ENCODE measurements around the gene HDAC1.
A peak's percentile ranks its signal among the peaks of the same experiment; 100 is the strongest.
"Not testable (repeated sequence)": the region's sequence is repeated elsewhere in the genome, so short reads cannot be mapped to it uniquely, and the experiment has no call there.

HDAC1 gene

DNA sequence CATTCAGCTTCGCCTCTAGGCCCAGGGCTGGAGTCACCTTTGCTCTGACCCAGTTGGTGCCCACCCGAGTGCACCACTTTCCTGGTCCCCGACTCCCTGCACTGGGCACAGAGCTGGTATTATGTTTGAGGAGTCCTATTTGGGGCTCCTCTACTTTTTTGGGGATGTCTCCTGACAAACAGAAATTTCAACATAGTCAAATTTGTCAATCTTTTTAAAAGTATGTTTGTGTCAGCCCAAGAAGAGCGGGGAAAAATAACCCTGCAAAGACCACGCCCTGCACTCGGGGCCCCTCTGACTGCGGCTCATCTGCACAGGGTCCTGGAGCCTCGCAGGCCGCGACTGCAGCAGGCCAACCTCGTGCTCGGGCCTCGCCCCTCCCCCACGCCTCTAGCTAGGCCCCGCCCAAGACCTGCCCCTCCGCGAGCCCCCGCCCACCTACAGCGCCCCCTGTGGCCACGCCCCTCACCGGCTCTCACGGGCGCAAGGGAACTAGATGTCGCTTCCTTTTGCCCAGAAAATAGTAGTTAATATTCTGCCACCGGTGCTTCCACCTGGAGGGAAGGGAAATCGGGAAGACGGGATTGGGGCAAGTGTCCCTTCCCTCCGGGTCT lies 59.0 kb downstream of the HDAC1 start:
- DNase-seq = no peak

- DNase-seq = peak; percentile 97
Observed at GRCh38 chr1:32351399-32352238, 59.7 kb downstream of the HDAC1 start.

DNA sequence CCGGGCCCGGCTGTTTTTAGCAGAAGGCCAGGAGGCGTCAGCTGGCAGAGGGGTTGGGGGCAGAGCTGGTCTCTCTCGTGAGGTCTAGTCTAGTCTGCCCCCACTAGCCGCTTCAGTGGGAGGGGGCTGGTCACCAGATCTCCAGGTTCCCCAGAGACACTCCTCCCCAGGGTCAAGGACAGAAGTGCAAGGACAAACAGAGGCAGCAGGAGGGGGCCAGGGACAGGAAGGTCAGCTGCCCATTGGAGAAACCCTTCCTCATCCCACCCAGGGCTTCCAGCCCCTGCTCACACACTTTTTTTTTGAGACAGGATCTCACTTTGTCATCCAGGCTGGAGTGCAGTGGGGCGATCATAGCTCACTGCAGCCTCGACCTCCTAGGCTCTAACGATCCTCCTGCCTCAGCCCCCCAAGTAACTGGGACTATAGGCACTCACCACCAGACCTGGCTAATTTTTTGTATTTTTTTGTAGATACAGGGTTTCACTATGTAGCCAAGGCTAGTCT lies 60.4 kb downstream of the HDAC1 start:
- DNase-seq = no peak

- no peak for DNase-seq
Observed at GRCh38 chr1:32352831-32353383, 61.0 kb downstream of the HDAC1 start.

GRCh38 chr1:32353431-32353830 lies 61.5 kb downstream of the HDAC1 start:
- DNase-seq = no peak

DNA sequence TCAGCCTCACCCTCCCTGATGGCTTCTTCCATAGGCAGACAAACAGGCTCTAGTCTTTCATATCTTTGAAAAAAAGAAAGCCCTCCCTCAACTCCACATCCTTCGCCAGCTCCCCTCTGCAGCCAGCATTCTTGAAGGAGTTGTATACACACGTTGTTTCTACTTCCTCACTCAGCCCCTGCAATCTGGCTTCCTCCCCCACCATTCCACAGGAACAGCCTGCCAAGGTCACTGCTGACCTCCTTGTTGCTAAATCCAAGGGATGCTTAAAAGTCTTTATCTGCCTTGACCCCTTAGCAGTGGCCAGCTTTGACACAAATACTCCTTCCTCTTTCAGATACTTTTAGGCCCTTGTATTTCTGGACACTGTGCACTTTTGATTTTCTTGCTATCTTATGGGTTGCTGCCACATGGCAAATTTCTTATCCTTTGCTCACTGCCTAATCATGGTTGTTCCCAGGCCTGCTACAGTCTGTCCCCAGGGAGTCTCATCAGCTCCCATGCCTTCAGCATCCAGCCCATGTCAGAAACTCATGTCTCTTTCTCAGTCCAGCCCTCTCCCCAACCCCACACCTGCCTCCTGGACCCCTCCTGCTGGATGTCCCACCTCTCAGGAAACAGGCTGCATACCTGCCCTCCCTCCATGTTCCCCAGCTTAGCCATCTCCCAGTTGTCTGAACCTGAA lies 62.1 kb downstream of the HDAC1 start:
- DNase-seq = no peak

DNA sequence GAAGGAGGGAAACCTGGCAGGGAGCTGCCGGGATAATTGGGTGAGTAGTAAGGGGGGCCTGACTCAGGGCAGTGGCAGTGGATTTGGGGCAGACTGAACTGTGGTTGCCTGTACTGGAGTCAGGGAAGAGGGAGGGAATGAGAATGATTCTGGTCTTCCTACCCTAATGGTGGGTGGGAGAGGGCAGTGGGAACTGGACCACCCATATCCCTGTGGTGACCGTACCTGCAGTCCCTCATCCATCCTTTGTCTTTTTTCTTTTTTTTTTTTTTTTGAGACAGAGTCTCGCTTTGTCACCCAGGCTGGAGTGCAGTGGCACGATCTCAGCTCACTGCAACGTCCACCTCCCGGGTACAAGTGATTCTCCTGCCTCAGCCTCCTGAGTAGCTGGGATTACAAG lies 63.9 kb downstream of the HDAC1 start:
- not testable (repeated sequence) for DNase-seq

GRCh38 chr1:32356478-32356877 lies 64.6 kb downstream of the HDAC1 start:
- no peak for DNase-seq

- DNase-seq = no peak
Observed at GRCh38 chr1:32357614-32358013, 65.7 kb downstream of the HDAC1 start.

DNA sequence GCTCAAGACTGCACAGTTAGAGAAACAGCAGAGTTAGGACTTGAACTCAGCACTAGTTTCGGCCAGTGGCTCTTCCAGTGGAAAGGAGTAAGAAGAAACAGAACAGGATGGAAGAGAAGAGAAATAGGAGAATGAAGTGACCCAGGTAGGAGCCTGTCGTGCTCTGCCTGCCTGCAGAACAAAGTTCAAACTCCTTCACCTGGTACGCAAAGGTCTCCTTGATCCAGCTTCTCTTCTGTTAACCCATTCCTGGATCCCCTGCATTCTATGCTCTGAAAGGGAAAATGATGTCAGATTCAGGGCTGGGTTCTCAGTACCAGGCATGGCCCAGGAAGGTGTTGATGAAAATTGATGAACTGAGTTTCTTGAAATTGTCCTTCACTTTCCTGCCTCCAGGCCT lies 66.6 kb downstream of the HDAC1 start:
- no peak for DNase-seq

DNA sequence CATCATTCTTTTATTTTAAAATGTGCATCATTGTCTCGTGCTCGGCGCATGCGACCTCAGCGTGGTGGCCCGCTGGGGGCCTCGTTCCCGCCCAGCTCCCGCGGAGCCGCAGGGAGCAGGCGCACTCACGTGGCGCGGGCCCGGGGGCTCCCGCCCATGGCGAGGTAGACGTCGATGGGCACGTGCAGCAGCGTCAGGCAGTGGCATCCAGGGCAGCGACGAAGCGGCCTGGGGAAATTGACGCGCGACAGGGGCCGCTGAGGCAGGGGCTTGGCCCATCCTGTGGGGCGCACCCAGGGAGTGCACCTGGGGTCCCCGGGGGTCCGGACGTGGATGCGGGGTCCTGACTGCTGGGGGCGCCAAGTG lies 69.4 kb downstream of the HDAC1 start:
- no peak for DNase-seq

GRCh38 chr1:32361674-32362473 lies 70.0 kb downstream of the HDAC1 start:
- DNase-seq = peak; percentile 75

DNA sequence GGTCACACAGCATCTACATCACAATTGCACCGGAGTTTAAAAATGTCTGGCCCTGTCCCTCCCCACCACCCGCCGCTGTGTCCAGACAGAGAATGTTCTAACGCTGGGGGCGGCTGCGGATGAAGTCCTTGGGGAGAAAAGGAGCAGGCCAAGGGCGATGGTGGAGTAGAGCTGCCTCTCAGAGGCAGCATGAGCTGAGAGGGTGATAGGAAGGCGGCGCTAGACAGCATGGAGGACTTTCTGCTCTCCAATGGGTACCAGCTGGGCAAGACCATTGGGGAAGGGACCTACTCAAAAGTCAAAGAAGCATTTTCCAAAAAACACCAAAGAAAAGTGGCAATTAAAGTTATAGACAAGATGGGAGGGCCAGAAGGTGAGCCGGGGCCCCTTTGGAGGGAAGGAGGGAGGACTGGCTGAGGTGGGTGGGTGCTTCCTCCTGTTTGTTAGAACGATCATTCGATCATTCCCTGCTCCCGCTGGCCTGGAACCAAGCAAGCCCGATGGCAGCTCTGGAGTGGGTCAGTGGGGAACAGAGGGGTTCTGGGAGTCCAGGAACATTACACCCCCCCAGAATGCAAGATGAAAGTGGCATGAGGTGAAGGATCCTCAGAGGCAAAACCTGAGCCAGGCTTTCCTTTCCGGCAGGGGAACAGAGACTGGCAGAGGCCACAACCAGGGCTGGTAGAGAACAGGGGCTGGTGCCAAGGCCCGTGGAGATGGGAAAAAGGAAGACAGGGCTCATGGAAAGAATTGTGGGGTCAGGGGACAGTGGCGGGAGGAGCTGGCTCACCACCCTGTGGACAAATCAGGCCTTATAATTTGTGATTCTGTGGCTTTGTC lies 70.8 kb downstream of the HDAC1 start, which contains the start of the genes FAM229A and TSSK3:
Gene FAM229A (minus strand): TSS at position 12 of the 840 bp plus-strand sequence. CDS start 394 bp downstream, outside the sequence.
Gene TSSK3 (plus strand): TSS at position 66 of the 840 bp plus-strand sequence. CDS start 163 bp downstream, at position 229.
- no peak for DNase-seq

DNA sequence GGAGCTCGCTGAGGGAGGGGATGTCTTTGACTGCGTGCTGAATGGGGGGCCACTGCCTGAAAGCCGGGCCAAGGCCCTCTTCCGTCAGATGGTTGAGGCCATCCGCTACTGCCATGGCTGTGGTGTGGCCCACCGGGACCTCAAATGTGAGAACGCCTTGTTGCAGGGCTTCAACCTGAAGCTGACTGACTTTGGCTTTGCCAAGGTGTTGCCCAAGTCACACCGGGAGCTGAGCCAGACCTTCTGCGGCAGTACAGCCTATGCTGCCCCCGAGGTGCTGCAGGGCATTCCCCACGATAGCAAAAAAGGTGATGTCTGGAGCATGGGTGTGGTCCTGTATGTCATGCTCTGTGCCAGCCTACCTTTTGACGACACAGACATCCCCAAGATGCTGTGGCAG lies 71.8 kb downstream of the HDAC1 start:
- no peak for DNase-seq

DNA sequence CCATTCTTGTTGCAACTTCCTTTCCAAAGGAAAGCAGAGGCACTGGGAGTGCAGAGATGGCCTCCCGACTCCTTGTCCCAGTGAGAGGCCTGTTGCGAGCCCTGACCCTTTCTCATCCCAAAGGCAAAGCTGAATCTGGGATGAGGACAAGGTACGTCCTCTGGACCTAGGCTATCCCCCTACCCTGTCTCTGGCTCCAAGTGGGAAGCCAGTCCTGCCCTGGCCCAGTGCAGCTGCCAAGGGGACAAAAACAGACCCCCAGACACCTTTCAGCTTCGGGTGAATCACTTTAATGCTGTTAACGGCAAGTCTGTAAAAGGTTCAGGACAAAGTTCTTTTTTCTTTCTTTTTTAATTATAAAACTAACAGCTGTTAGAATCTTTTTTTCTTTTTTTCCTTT lies 73.0 kb downstream of the HDAC1 start:
- DNase-seq = no peak

DNA sequence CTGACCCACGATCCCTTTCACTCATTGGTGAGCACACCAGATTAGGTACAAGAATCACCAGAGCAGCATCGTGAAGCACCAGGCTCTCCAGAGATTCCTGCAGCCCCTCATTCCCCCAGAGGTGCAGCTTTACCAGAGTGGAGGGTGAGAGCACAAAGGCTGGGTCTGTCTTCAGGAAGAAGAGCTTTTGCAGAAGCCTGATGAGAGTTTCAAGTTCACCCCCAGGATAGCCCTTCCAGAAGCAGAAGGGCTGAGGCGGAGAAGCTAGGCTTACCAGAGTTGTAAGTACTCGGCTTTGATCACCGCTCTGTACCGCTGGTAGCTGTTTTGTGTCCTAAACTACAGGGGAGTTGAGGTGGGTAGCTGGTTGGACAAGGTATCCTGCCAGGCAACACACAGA lies 73.6 kb downstream of the HDAC1 start:
- no peak for DNase-seq

GRCh38 chr1:32367912-32368635 lies 76.2 kb downstream of the HDAC1 start:
- DNase-seq = no peak

DNA sequence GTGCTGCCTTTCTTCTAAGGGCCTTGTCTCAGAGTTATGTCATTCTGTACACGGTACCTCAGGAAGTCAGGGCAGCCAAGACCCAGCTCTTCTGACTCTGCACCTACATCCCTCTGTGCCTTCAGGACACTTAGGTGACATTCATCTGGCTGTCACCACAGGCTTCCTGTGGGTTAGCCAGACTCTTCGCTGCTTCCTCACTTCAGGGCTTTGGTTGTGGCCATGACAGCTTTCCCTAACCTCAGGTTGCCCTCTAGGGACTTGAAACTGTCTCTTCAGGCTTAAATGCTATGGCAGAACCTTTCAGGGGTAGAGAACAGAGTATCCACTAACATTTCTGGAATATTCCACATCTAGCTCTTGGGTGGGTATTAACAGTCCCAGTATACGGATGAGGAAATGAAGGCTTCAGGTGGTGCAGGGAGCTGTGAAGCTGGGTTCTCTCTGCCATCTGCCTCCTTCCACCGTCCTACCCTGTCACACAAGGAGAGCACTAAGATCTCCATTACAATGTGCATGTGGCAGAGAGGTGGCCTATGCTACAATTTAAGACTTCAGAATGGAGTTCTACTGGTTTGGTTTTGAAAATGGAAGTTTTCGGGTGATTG lies 80.4 kb downstream of the HDAC1 start:
- no peak for DNase-seq

DNA sequence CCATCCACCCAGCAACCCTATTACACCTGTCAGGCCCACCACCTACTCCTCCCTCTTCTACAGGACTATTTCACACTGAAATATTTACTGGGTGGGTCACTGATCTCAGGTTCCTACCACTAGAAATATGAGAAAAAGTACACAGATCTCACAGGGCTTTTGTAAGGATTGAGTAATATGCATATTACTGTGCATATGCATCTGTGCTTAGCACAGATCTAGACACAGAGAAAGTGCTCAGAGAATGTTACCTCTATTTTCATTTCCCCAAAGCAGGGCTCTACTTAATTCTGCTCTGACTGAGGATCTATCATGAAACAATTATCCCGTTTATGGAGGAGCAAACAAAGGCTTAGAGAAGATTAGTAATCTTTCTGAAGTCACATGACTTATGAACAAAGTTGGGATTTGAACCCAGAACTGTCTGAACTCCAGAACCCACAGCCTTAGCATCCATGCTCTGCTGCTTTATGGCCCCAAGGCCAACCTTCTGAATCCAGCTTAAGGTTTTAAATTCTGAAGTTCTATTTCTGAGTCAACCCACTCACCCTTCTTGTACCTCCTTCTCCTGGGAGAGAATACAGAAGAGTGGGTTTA lies 82.2 kb downstream of the HDAC1 start:
- DNase-seq = no peak

DNA sequence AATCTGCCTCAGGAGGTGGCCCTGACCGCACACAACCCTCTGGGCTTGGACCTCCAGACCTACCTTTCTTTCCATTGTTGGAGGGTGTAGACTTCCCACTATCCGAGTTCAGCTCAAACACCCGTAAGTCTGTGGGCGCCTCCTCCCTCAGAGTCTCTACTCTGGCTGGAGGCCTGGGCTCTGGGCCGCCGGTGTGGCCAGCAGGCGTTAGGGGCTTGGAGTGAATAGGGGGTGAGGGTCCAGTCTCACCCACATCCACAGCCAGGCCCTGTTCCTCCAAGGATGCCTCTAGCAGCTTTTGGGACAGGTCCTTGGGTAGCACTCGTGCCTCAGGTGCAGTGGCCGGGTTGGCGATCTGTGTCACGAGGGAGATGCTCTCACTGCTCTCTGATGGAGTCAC lies 84.3 kb downstream of the HDAC1 start:
- no peak for DNase-seq
